ENCODE measurements around the gene CD28.

GRCh38 chr2:203673933-203674332, 32.5 kb upstream of the CD28 start:
- TF ChIP-seq CTCF (IDR thresholded peaks at IDR 0.05) (no peak), POLR2A (IDR thresholded peaks at IDR 0.05) (no peak)
